NCI-H1930 (cell line): ENCODE data around the gene SPATA17.

Experiments
- DNase-seq, 2 experiments: peaks; one replicate each; lab custom pipeline; 2025; lab: John Stamatoyannopoulos, UW

Gene SPATA17

GRCh38 chr1:217911908-217912307 lies 280.8 kb downstream of the SPATA17 start:
- DNase-seq, result no peak

GRCh38 chr1:217917281-217917887 lies 286.2 kb downstream of the SPATA17 start:
- no peak for DNase-seq

GRCh38 chr1:217919683-217920388 lies 288.7 kb downstream of the SPATA17 start:
- no peak for DNase-seq
